Nephron progenitor cell (in vitro differentiated cells): ENCODE data around the gene TAB2.

Source experiments
- DNase-seq: peaks from one replicate; pipeline ENCODE4 v3.0.0; 2021
- H3K27ac Mint-ChIP-seq: 2 replicates; pipeline ENCODE4 v1.8.0; 2021; ENCODE audit warnings: mild to moderate bottlenecking, moderate library complexity, mixed read lengths
- H3K27me3 Mint-ChIP-seq: 2 replicates; pipeline ENCODE4 v1.8.0; 2021; ENCODE audit warnings: mild to moderate bottlenecking, low read depth, mixed read lengths; ENCODE audit not compliant: poor library complexity
- H3K36me3 Mint-ChIP-seq: 2 replicates; pipeline ENCODE4 v1.8.0; 2021; ENCODE audit warnings: low read depth, mixed read lengths
- H3K4me1 Mint-ChIP-seq: 2 replicates; pipeline ENCODE4 v1.8.0; 2021; ENCODE audit warnings: mixed read lengths
- H3K4me3 Mint-ChIP-seq: 2 replicates; pipeline ENCODE4 v1.8.0; 2021; ENCODE audit warnings: mild to moderate bottlenecking, moderate library complexity, mixed read lengths
- H3K9me3 Mint-ChIP-seq: 2 replicates; pipeline ENCODE4 v1.8.0; 2021; ENCODE audit warnings: mild to moderate bottlenecking, moderate library complexity, mixed read lengths
- TF ChIP-seq, protein P1 (sequence below): fragments of 200-600 bp; sonication (generic); IDR thresholded peaks from 2 replicates; pipeline ENCODE4 v1.5.0; 2021; ENCODE audit warnings: antibody characterized with exemption

Gene TAB2

DNA sequence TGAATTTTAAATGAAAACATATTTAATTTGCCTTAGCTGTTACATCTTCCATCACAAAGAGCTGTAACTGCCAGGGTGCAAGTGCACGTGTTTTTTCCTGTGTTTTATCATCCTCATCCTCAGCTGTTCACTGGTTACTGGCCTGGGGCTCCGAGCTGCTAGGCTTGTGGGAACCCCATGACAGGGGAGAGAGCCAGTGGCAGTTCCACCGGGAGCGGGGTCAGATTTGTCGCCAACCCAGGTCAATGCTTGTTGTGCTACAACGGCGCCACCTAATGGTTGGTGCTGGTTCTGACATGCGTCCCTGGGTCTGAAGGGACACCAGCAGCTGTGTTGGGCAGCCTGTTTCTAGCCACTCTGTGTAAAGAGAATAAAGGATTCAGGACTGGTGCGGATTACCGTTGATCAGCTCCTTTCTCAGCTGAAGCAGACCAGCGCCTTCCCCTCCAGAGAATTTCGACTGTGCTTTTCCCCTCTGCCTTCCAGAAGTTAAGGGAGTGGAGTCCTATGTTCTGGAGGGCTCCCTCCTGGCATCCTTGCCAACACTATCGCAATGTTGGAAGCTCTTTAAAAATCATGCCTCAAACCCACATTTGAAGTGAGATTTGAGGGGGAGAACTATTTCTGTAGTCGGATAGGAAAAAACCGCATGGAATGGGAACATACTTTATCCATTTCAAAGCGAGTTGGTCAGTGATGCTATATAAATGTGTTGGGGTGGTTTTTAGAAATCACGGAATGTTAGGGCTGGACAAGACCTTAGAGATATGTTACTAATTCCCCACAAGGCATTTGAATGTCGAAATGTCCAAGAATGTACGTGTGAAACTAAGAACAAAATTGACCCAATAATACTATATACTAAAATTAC lies 114.6 kb downstream of the TAB2 start:
- TF ChIP-seq, protein P1, sequence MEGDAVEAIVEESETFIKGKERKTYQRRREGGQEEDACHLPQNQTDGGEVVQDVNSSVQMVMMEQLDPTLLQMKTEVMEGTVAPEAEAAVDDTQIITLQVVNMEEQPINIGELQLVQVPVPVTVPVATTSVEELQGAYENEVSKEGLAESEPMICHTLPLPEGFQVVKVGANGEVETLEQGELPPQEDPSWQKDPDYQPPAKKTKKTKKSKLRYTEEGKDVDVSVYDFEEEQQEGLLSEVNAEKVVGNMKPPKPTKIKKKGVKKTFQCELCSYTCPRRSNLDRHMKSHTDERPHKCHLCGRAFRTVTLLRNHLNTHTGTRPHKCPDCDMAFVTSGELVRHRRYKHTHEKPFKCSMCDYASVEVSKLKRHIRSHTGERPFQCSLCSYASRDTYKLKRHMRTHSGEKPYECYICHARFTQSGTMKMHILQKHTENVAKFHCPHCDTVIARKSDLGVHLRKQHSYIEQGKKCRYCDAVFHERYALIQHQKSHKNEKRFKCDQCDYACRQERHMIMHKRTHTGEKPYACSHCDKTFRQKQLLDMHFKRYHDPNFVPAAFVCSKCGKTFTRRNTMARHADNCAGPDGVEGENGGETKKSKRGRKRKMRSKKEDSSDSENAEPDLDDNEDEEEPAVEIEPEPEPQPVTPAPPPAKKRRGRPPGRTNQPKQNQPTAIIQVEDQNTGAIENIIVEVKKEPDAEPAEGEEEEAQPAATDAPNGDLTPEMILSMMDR = peak; percentile 90
- Mint-ChIP-seq H3K27ac (no peak overlapping the region), H3K4me1 (peaks cover 11% of the 10 kb centered on the region), H3K36me3 (no peaks in the 10 kb centered on the region), H3K4me3 (no peak overlapping the region), H3K27me3 (peaks cover 10% of the 10 kb centered on the region), H3K9me3 (no peaks in the 10 kb centered on the region)
- DNase-seq = peak; percentile 96

GRCh38 chr6:149433405-149433804 lies 115.9 kb downstream of the TAB2 start:
- Mint-ChIP-seq H3K9me3 (no peaks in the 10 kb centered on the region), H3K36me3 (no peaks in the 10 kb centered on the region), H3K4me1 (peaks cover 11% of the 10 kb centered on the region)

GRCh38 chr6:149433881-149434280 lies 116.4 kb downstream of the TAB2 start:
- DNase-seq = no peak
- no peaks in the 10 kb centered on the region for H3K36me3 Mint-ChIP-seq
- TF ChIP-seq, protein P1 = no peak
- no peaks in the 10 kb centered on the region for H3K9me3 Mint-ChIP-seq
- H3K27me3 Mint-ChIP-seq = peaks cover 10% of the 10 kb centered on the region
- H3K4me3 Mint-ChIP-seq = no peak overlapping the region
- peaks cover 9% of the 10 kb centered on the region for H3K4me1 Mint-ChIP-seq
- no peak overlapping the region for H3K27ac Mint-ChIP-seq

More at GRCh38 chr6:149433405-149433804, 115.9 kb downstream of the TAB2 start:
- TF ChIP-seq, protein P1 = no peak
- H3K27me3 Mint-ChIP-seq = peaks cover 11% of the 10 kb centered on the region
- no peak for DNase-seq
- H3K27ac Mint-ChIP-seq = no peak overlapping the region
- no peak overlapping the region for H3K4me3 Mint-ChIP-seq

GRCh38 chr6:149435919-149436586 lies 118.5 kb downstream of the TAB2 start:
- TF ChIP-seq, protein P1 = no peak
- Mint-ChIP-seq H3K4me1 (peaks cover 26% of the 10 kb centered on the region), H3K36me3 (no peaks in the 10 kb centered on the region), H3K27me3 (peaks cover 18% of the 10 kb centered on the region), H3K27ac (no peak overlapping the region), H3K4me3 (no peak overlapping the region), H3K9me3 (no peaks in the 10 kb centered on the region)
- no peak for DNase-seq

DNA sequence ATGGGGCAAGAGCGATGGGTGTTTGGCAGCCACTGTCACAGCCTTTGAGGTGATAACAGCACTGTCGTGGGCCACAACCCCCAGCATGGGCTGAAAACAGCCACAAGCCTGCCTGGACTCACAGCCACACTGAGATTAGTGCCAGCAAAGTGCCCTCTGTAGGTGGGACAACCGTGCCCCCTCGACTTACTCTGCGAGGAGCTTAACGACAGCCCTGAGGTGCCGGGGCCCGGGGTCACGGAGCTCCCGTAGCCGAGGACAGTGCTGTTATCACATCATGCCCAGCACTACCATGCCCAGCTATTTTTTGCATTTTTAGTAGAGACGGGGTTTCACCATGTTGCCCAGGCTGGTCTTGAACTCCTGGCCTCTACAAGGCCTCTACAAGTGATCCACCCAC lies 119.1 kb downstream of the TAB2 start:
- TF ChIP-seq, protein P1 = no peak
- no peak overlapping the region for H3K4me3 Mint-ChIP-seq
- H3K9me3 Mint-ChIP-seq = no peaks in the 10 kb centered on the region
- H3K4me1 Mint-ChIP-seq = peaks cover 32% of the 10 kb centered on the region
- H3K36me3 Mint-ChIP-seq = no peaks in the 10 kb centered on the region
- H3K27ac Mint-ChIP-seq = no peak overlapping the region
- DNase-seq = no peak
- H3K27me3 Mint-ChIP-seq = peaks cover 21% of the 10 kb centered on the region
